HEK293 (cell line): Measurements from ENCODE around the gene ZDHHC21.

ENCODE experiments used
- BCL11A ChIP-seq: fragments of 450-650 bp; formaldehyde crosslinking; IDR thresholded peaks from 2 replicates; pipeline ENCODE4 v1.5.1; 2016; ENCODE audit warnings: low read depth, missing biosample characterization, missing genetic modification characterization
- BCL11B ChIP-seq: fragments of 450-650 bp; formaldehyde crosslinking; IDR thresholded peaks from 2 replicates; pipeline ENCODE4 v1.5.1; 2016; ENCODE audit warnings: low read depth, missing biosample characterization, missing genetic modification characterization
- GLIS1 ChIP-seq: fragments of 450-650 bp; formaldehyde crosslinking; IDR thresholded peaks from 2 replicates; pipeline ENCODE4 v1.5.1; 2016; ENCODE audit warnings: missing biosample characterization, missing genetic modification characterization
- YY1 ChIP-seq: fragments of 450-650 bp; formaldehyde crosslinking; IDR thresholded peaks from 2 replicates; pipeline ENCODE4 v1.5.1; 2018; ENCODE audit warnings: missing biosample characterization, missing genetic modification characterization
- ZBTB17 ChIP-seq: fragments of 450-650 bp; formaldehyde crosslinking; IDR thresholded peaks from 2 replicates; pipeline ENCODE4 v1.5.1; 2016; ENCODE audit warnings: missing biosample characterization, missing genetic modification characterization
- ZFP41 ChIP-seq: fragments of 450-650 bp; formaldehyde crosslinking; IDR thresholded peaks from 2 replicates; pipeline ENCODE4 v1.5.1; 2016; ENCODE audit warnings: missing biosample characterization, missing genetic modification characterization, borderline replicate concordance
- ZNF132 ChIP-seq: fragments of 450-650 bp; formaldehyde crosslinking; IDR thresholded peaks from 2 replicates; pipeline ENCODE4 v1.5.1; 2017; ENCODE audit warnings: missing biosample characterization, missing genetic modification characterization, borderline replicate concordance
- TF ChIP-seq, protein P1 (sequence below): fragments of 450-650 bp; formaldehyde crosslinking; IDR thresholded peaks from 2 replicates; pipeline ENCODE4 v1.5.1; 2016; ENCODE audit warnings: missing biosample characterization, missing genetic modification characterization, low read depth

DNA sequence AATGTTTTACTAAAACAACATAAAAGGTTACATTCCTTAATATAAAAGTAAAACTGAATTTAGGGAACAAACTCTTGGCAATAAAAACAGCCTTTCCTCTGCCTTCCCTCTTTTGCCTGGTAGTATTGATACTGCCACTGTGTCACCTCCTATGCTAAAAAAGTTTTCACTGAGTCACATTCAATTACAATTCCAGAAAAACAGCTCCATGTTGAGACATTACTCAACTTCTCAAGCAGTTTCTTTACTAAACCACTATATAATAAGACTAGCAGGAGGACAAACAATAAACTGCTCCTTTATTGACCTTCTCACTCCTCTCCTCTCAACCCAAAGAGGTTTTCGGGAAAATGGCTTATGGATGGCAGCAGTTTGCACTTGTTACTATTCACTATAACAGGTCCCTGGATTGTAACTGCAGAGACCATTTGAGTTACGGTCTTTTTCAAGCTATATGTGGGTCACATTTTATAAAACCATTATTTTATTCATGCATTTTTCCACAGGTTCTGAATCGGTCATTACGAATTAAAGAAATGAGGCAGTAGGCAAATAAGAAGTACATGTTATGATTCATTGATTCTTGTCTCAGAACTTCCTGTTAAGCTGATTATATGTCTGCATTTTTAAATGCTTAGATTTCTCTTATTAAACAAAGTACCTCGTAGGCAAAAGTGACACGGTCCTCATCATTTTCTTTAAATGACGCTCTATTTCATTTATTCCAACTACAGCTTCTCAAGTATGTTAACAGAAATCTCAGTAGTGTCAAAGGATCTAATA lies 2.1 kb downstream of the ZDHHC21 start:
- TF ChIP-seq ZNF132 (tag by site-specific recombination) = no peak
- no peak for TF ChIP-seq BCL11A
- no peak for TF ChIP-seq YY1 (tag by site-specific recombination)
- TF ChIP-seq ZBTB17 (tag by site-specific recombination) = no peak
- TF ChIP-seq BCL11B (tag by site-specific recombination) = no peak
- no peak for TF ChIP-seq ZFP41 (tag by site-specific recombination)
- TF ChIP-seq, protein P1, sequence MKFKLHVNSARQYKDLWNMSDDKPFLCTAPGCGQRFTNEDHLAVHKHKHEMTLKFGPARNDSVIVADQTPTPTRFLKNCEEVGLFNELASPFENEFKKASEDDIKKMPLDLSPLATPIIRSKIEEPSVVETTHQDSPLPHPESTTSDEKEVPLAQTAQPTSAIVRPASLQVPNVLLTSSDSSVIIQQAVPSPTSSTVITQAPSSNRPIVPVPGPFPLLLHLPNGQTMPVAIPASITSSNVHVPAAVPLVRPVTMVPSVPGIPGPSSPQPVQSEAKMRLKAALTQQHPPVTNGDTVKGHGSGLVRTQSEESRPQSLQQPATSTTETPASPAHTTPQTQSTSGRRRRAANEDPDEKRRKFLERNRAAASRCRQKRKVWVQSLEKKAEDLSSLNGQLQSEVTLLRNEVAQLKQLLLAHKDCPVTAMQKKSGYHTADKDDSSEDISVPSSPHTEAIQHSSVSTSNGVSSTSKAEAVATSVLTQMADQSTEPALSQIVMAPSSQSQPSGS (tag by site-specific recombination) = no peak
- TF ChIP-seq GLIS1 (tag by site-specific recombination) = no peak
